GM12872 (cell line): Measurements from ENCODE around the gene TRIM36.

ENCODE experiments used
- CTCF ChIP-seq: IDR thresholded peaks from 3 replicates; pipeline ENCODE4 v1.5.1; 2011; ENCODE audit warnings: low read depth, mild to moderate bottlenecking, low read length, moderate library complexity; ENCODE audit not compliant: insufficient read depth

TRIM36 gene

GRCh38 chr5:115098041-115098702 lies 71.5 kb downstream of the TRIM36 start:
- peak; percentile 79 for TF ChIP-seq CTCF

GRCh38 chr5:115097236-115097635 lies 72.5 kb downstream of the TRIM36 start:
- no peak for TF ChIP-seq CTCF

GRCh38 chr5:115096034-115096769 lies 73.5 kb downstream of the TRIM36 start:
- no peak for TF ChIP-seq CTCF

GRCh38 chr5:115087951-115088350 lies 81.8 kb downstream of the TRIM36 start:
- no peak for TF ChIP-seq CTCF

- TF ChIP-seq CTCF, result no peak
These were observed 83.2 kb downstream of the TRIM36 start for GRCh38 chr5:115086473-115086872.

- no peak for TF ChIP-seq CTCF
These were observed 85.4 kb downstream of the TRIM36 start for GRCh38 chr5:115084246-115084793.

GRCh38 chr5:115079924-115080623 lies 89.6 kb downstream of the TRIM36 start:
- TF ChIP-seq CTCF, result no peak
